IMR-90 (cell line): ENCODE measurements around the gene IFI44. TPM values are rescaled to one million over a fixed set of nuclear protein-coding genes. Genes with fewer than 3 reads are reported as not detected.
A peak's percentile ranks its signal among the peaks of the same experiment; 100 is the strongest.

ENCODE experiments used
- ATAC-seq: fragments of 200-7000 bp; cut with Tn5 transposase; 2 replicates; pipeline ENCODE4 v1.9.1; 2020; ENCODE audit warnings: low read depth, mild to moderate bottlenecking, moderate library complexity
- BruUV-seq: library from RNA; stranded (reverse); fragments of 400-500 nt; replicated peaks from 2 replicates; lab custom pipeline; 2021; lab: Mats Ljungman, UMichigan
- CTCF ChIA-PET: fragments of 300-600 bp; formaldehyde crosslinking; extraction: SDS; loops from one replicate; lab custom pipeline; 2021; ENCODE audit warnings: antibody characterized with exemption; lab: Yijun Ruan, JAX
- POLR2A ChIA-PET: fragments of 300-600 bp; sonication (Branson Sonifier 250); formaldehyde crosslinking; loops from one replicate; lab custom pipeline; 2022; ENCODE audit warnings: antibody characterized with exemption; ENCODE audit not compliant: unreplicated experiment; lab: Charles Lee
- DNase-seq: peaks from one replicate; pipeline ENCODE4 v3.0.0; 2013
- H2AFZ ChIP-seq: replicated peaks from 2 replicates; pipeline ENCODE3; 2013; ENCODE audit warnings: low read length, mild to moderate bottlenecking; ENCODE audit not compliant: poor library complexity
- H2AK5ac ChIP-seq: 2 replicates; pipeline ENCODE4 v1.6.1; 2013; ENCODE audit warnings: low read depth, low read length, inconsistent platforms
- H2AK9ac ChIP-seq: replicated peaks from 2 replicates; pipeline ENCODE3; 2013; ENCODE audit warnings: mild to moderate bottlenecking, low read depth, low read length, moderate library complexity; ENCODE audit not compliant: poor library complexity
- H2BK120ac ChIP-seq: 2 replicates; pipeline ENCODE4 v1.6.1; 2013; ENCODE audit warnings: low read depth, low read length, inconsistent platforms
- H2BK15ac ChIP-seq: 3 replicates; pipeline ENCODE4 v1.6.1; 2013; ENCODE audit warnings: low read depth, low read length, inconsistent platforms
- H2BK20ac ChIP-seq: 2 replicates; pipeline ENCODE4 v1.6.1; 2013; ENCODE audit warnings: low read depth, mild to moderate bottlenecking, inconsistent platforms, low read length, moderate library complexity
- H2BK5ac ChIP-seq: 2 replicates; pipeline ENCODE4 v1.6.1; 2013; ENCODE audit warnings: mild to moderate bottlenecking, low read depth, low read length, inconsistent platforms; ENCODE audit not compliant: poor library complexity, severe bottlenecking
- H3K14ac ChIP-seq: replicated peaks from 2 replicates; pipeline ENCODE4 v1.6.1; 2013; ENCODE audit warnings: low read depth, low read length, inconsistent platforms
- H3K18ac ChIP-seq: 2 replicates; pipeline ENCODE4 v1.6.1; 2013; ENCODE audit warnings: low read depth, low read length, control low read depth
- H3K23ac ChIP-seq: 2 replicates; pipeline ENCODE4 v1.6.1; 2013; ENCODE audit warnings: low read depth, low read length, inconsistent platforms
- H3K27ac ChIP-seq: 2 replicates; pipeline ENCODE4 v1.5.1; 2013; ENCODE audit warnings: mild to moderate bottlenecking, control low read depth, low read length; ENCODE audit not compliant: insufficient read depth
- H3K27me3 ChIP-seq: 2 replicates; pipeline ENCODE4 v1.6.1; 2013; ENCODE audit warnings: low read length; ENCODE audit not compliant: control insufficient read depth, insufficient read depth
- H3K36me3 ChIP-seq: 2 replicates; pipeline ENCODE4 v1.6.1; 2013; ENCODE audit warnings: low read length, mixed read lengths; ENCODE audit not compliant: control insufficient read depth, insufficient read depth
- H3K4ac ChIP-seq: 2 replicates; pipeline ENCODE4 v1.6.1; 2013; ENCODE audit warnings: low read depth, low read length, inconsistent platforms
- H3K4me1 ChIP-seq: 2 replicates; pipeline ENCODE4 v1.6.1; 2013; ENCODE audit warnings: low read length, mixed read lengths; ENCODE audit not compliant: control insufficient read depth, insufficient read depth
- H3K4me2 ChIP-seq: 2 replicates; pipeline ENCODE4 v1.6.1; 2013; ENCODE audit warnings: low read depth, mild to moderate bottlenecking, control low read depth, low read length, moderate library complexity
- H3K4me3 ChIP-seq: 2 replicates; pipeline ENCODE4 v1.5.1; 2013; ENCODE audit warnings: low read depth, mild to moderate bottlenecking, control low read depth, low read length, moderate library complexity; ENCODE audit not compliant: insufficient read depth
- H3K56ac ChIP-seq: 2 replicates; pipeline ENCODE4 v1.6.1; 2013; ENCODE audit warnings: low read length, inconsistent platforms; ENCODE audit not compliant: insufficient read depth; ENCODE audit errors: extremely low read depth
- H3K79me1 ChIP-seq, 2 experiments: 2 replicates each; pipeline ENCODE4 v1.6.1; 2013; ENCODE audit warnings: low read length in 2 of 2, inconsistent platforms in 1 of 2, low read depth in 1 of 2
- H3K9ac ChIP-seq: 2 replicates; pipeline ENCODE4 v1.6.1; 2013; ENCODE audit warnings: low read depth, low read length, control low read depth
- H3K9me1 ChIP-seq: 2 replicates; pipeline ENCODE4 v1.6.1; 2013; ENCODE audit warnings: low read length, inconsistent platforms; ENCODE audit not compliant: insufficient read depth
- H3K9me3 ChIP-seq: 2 replicates; pipeline ENCODE4 v1.6.1; 2013; ENCODE audit warnings: low read length; ENCODE audit not compliant: control insufficient read depth, insufficient read depth
- H4K20me1 ChIP-seq: 2 replicates; pipeline ENCODE4 v1.6.1; 2013; ENCODE audit warnings: low read length, inconsistent platforms; ENCODE audit not compliant: insufficient read depth
- H4K5ac ChIP-seq: 2 replicates; pipeline ENCODE4 v1.6.1; 2013; ENCODE audit warnings: mild to moderate bottlenecking, low read depth, low read length, control low read depth
- H4K8ac ChIP-seq, 2 experiments: 2 replicates each; pipeline ENCODE4 v1.6.1; 2013; ENCODE audit warnings: low read depth in 2 of 2, low read length in 2 of 2, control low read depth in 1 of 2, inconsistent platforms in 1 of 2
- H4K91ac ChIP-seq: 2 replicates; pipeline ENCODE4 v1.6.1; 2013; ENCODE audit warnings: low read depth, low read length, inconsistent platforms; ENCODE audit not compliant: insufficient read depth
- FOS ChIP-seq: fragments of 150-350 bp; IDR thresholded peaks from 2 replicates; pipeline ENCODE4 v1.6.1; 2016; ENCODE audit warnings: low read depth, low read length
- MAFK ChIP-seq: IDR thresholded peaks from 2 replicates; pipeline ENCODE4 v1.6.1; 2012; ENCODE audit warnings: low read depth, low read length, improper control_type of control experiment
- NFE2L2 ChIP-seq: fragments of 150-350 bp; IDR thresholded peaks from 2 replicates; pipeline ENCODE4 v1.6.1; 2016; ENCODE audit warnings: low read depth, mild to moderate bottlenecking, low read length
- RCOR1 ChIP-seq: IDR thresholded peaks from 2 replicates; pipeline ENCODE4 v1.6.1; 2012; ENCODE audit warnings: mild to moderate bottlenecking, low read length, improper control_type of control experiment; ENCODE audit not compliant: insufficient replicate concordance
- WGBS, 2 experiments: methylation state at CpG; one replicate each; pipeline versions ENCODE4 v1.1.5 to v1.1.7; 2013; ENCODE audit warnings: missing lambda C conversion rate in 2 of 2; ENCODE audit not compliant: insufficient read length in 1 of 2; ENCODE audit errors: extremely low coverage in 2 of 2; 5-methylcytosine and 5-hydroxymethylcytosine counted together
- dilution Hi-C: fragments of 300-500 bp; cut with HindIII; formaldehyde crosslinking; loops from one replicate; pipeline ENCODE4 v1.14.3; 2018; ENCODE audit warnings: low sequenced_read_pairs; ENCODE audit not compliant: unreplicated experiment
- in situ Hi-C: fragments of 300-500 bp; cut with MboI; formaldehyde crosslinking; loops from 3 replicates; pipeline ENCODE4 v1.14.3; 2019; ENCODE audit warnings: low sequenced_read_pairs, inconsistent platforms, mixed read lengths
- intact Hi-C: fragments of 100-400 bp; cut with micrococcal nuclease; formaldehyde crosslinking; loops from 2 replicates; pipeline ENCODE4 v1.10.0; 2022
- polyA plus RNA-seq, 3 experiments: library from polyadenylated mRNA; depleted of rRNA; stranded (reverse); fragments of >200 nt; gene quantifications; 2 replicates each; pipeline ENCODE4 v1.2.3, GENCODE V29; 2012; ENCODE audit warnings: low replicate concordance in 1 of 3
- total RNA-seq: library from RNA; depleted of rRNA; stranded (reverse); fragments of >200 nt; gene quantifications from 2 replicates; pipeline ENCODE4 v1.2.3, GENCODE V29; 2012

IFI44 gene
- total and polyA plus RNA-seq, 2 of the 4 experiments (the other 2 are of a cell fraction): 2.2 to 2.7 TPM

GRCh38 chr1:78687914-78688313 lies 38.3 kb downstream of the IFI44 start:
- Histone ChIP-seq H2AK5ac (no peak overlapping the region), H3K79me1 (no peaks in the 10 kb centered on the region), H3K9me1 (no peaks in the 10 kb centered on the region), H3K27ac (no peak overlapping the region), H2AK9ac (no peak overlapping the region), H3K18ac (no peak overlapping the region), H2BK15ac (no peak overlapping the region), H2AFZ (no peak overlapping the region), H4K5ac (no peak overlapping the region), H3K56ac (no peak overlapping the region), H3K27me3 (no peaks in the 10 kb centered on the region), H3K23ac (no peak overlapping the region), H2BK5ac (no peak overlapping the region), H4K8ac (no peak overlapping the region), H2BK20ac (no peak overlapping the region), H3K4me3 (no peak overlapping the region), H3K4me1 (no peaks in the 10 kb centered on the region), H3K4ac (no peak overlapping the region), H3K9ac (no peak overlapping the region), H3K14ac (no peak overlapping the region), H4K20me1 (no peaks in the 10 kb centered on the region), H3K9me3 (no peaks in the 10 kb centered on the region), H4K91ac (no peak overlapping the region), H3K4me2 (no peak overlapping the region), H3K36me3 (no peaks in the 10 kb centered on the region), H2BK120ac (no peak overlapping the region)
- CTCF ChIA-PET: interaction anchor here (0.7 to 1.8 kb wide), 2 partner anchors 9 to 1388 kb away, joined by 3 to 4 read pairs; no protein-coding TSS in a partner anchor
- DNase-seq: peak; percentile 17
- no peak for TF ChIP-seq NFE2L2
- no peak for TF ChIP-seq FOS
- no peak for TF ChIP-seq RCOR1
- no peak for TF ChIP-seq MAFK
- BruUV-seq: no TSS peak
- WGBS, 2 experiments: no CpG with 5 or more reads among the region's 2 CpGs
- in situ Hi-C loops: no loop called here
- intact Hi-C loops: loop anchor here (5.0 kb wide), 2 partner anchors 149 to 509 kb away; no protein-coding TSS in a partner anchor
- ATAC-seq: no peak
- dilution Hi-C loops: no loop called here
- POLR2A ChIA-PET: no interaction called here
